ENCODE data around the gene WDR64. TPM values are rescaled to one million over a fixed set of nuclear protein-coding genes. Genes with fewer than 3 reads are reported as not detected.

WDR64 gene
- total RNA-seq, 1 donor from 2014 or later: not detected

DNA sequence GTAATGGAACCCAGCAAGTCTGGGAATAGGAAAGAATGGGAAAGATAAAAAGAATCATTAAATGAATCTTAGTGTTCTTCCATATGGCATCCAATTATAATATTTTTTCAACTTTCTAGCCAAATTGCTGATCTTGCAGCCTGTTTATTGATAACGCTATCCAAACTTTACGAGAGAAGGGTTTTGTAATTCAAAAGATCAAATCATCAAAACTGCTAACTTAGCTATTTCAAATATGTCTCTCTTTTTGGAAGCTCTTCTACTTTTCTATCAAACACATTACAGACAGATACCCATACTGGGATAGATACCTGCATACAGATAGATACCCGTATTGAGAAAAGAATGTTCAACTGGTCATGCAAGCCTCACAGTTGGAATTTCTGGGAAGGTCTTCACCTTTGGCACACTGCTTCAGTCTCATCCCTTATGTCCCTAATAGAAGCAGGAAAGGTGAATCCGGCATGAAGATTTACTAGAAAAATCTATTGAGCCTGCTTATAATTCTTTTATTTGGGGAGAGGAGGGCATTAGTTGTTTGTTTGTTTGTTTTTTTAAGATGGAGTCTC is 120.9 kb downstream of the WDR64 start:
- no peak overlapping the region for H3K27ac Mint-ChIP-seq (ENCODE audit: unreplicated experiment)
- DNase-seq (ENCODE audit: low read depth, low spot score): no peak
- TF ChIP-seq, protein P1, sequence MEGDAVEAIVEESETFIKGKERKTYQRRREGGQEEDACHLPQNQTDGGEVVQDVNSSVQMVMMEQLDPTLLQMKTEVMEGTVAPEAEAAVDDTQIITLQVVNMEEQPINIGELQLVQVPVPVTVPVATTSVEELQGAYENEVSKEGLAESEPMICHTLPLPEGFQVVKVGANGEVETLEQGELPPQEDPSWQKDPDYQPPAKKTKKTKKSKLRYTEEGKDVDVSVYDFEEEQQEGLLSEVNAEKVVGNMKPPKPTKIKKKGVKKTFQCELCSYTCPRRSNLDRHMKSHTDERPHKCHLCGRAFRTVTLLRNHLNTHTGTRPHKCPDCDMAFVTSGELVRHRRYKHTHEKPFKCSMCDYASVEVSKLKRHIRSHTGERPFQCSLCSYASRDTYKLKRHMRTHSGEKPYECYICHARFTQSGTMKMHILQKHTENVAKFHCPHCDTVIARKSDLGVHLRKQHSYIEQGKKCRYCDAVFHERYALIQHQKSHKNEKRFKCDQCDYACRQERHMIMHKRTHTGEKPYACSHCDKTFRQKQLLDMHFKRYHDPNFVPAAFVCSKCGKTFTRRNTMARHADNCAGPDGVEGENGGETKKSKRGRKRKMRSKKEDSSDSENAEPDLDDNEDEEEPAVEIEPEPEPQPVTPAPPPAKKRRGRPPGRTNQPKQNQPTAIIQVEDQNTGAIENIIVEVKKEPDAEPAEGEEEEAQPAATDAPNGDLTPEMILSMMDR (conservative IDR thresholded peaks at IDR 0.05): no peak
- no peaks in the 10 kb centered on the region for H3K36me3 Mint-ChIP-seq (ENCODE audit: low read depth)
- no peak overlapping the region for H3K4me3 Mint-ChIP-seq
- H3K4me1 Mint-ChIP-seq: peaks cover 15% of the 10 kb centered on the region
- H3K27me3 Mint-ChIP-seq (ENCODE audit: low read depth): no peaks in the 10 kb centered on the region
- H3K9me3 Mint-ChIP-seq: no peaks in the 10 kb centered on the region

DNA sequence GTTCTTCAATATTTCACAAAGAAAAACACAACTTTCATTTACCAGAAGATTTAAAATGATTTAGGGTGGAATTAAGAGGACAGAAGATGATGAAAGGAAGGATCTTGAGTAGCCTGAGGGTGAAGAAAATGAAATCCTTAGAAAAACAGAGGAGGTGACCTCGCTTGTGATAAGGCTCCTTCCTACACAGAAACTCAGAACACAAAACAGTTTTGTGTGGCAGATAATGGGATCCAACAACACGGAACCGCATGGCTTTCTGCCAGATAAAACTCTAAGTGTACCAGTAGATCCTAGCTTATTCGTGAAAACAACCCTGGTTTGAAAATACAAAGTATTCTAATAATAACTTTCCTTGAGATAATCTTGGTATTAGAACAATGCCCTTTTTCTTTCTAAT is 121.9 kb downstream of the WDR64 start:
- H3K27ac Mint-ChIP-seq (ENCODE audit: unreplicated experiment): no peak overlapping the region
- H3K36me3 Mint-ChIP-seq (ENCODE audit: low read depth): no peaks in the 10 kb centered on the region
- DNase-seq (ENCODE audit: low read depth, low spot score): no peak
- no peaks in the 10 kb centered on the region for H3K27me3 Mint-ChIP-seq (ENCODE audit: low read depth)
- TF ChIP-seq, protein P1 (conservative IDR thresholded peaks at IDR 0.05): no peak
- peaks cover 15% of the 10 kb centered on the region for H3K4me1 Mint-ChIP-seq
- no peak overlapping the region for H3K4me3 Mint-ChIP-seq
- H3K9me3 Mint-ChIP-seq: no peaks in the 10 kb centered on the region

DNA sequence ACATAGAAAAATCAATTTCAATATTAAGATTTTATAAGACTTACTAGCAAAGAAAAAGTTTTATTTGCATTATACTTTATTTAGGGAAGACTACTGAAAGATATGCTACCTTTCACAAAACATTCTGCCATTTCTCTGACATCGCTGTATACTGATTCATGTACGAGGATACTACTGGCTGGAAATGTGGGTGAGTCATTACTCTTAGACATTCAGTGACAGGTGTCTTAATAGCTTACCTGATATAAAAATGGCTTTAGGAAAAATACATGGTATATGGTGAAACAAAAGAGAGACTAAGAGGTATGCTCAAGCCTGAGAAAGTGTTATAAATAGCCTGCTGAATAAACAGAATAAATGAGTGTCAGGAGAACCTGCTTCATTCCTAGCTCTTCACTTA is 122.9 kb downstream of the WDR64 start:
- Mint-ChIP-seq H3K9me3 (no peaks in the 10 kb centered on the region), H3K27ac (ENCODE audit: unreplicated experiment) (no peak overlapping the region), H3K36me3 (ENCODE audit: low read depth) (no peaks in the 10 kb centered on the region), H3K4me1 (peaks cover 15% of the 10 kb centered on the region), H3K27me3 (ENCODE audit: low read depth) (no peaks in the 10 kb centered on the region), H3K4me3 (no peak overlapping the region)
- TF ChIP-seq, protein P1 (conservative IDR thresholded peaks at IDR 0.05): no peak
- DNase-seq (ENCODE audit: low read depth, low spot score): no peak

DNA sequence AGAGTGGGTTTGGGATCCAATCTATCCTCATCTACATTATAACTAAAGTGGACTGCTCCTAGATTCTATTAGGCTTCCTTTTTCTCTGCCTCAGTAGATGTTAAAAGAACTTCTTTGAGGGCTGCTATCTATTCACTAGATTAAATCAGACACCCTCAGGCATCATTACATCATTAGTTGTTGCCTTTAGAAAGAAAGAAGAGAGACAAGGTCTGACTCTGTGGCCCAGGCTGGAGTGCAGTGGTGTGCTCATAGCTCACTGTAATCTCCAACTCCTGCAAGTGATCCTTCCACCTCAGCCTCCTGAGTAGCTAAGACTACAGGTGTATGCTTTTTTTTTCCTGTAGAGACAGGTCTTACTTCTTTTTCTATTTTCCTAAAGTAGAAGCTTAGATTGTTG is 124.8 kb downstream of the WDR64 start:
- H3K27me3 Mint-ChIP-seq (ENCODE audit: low read depth): no peaks in the 10 kb centered on the region
- no peaks in the 10 kb centered on the region for H3K36me3 Mint-ChIP-seq (ENCODE audit: low read depth)
- no peaks in the 10 kb centered on the region for H3K9me3 Mint-ChIP-seq
- no peak overlapping the region for H3K4me3 Mint-ChIP-seq
- TF ChIP-seq, protein P1 (conservative IDR thresholded peaks at IDR 0.05): no peak
- H3K4me1 Mint-ChIP-seq: peaks cover 15% of the 10 kb centered on the region
- peak overlapping the region; percentile 54 for H3K27ac Mint-ChIP-seq (ENCODE audit: unreplicated experiment)
- no peak for DNase-seq (ENCODE audit: low read depth, low spot score)

DNA sequence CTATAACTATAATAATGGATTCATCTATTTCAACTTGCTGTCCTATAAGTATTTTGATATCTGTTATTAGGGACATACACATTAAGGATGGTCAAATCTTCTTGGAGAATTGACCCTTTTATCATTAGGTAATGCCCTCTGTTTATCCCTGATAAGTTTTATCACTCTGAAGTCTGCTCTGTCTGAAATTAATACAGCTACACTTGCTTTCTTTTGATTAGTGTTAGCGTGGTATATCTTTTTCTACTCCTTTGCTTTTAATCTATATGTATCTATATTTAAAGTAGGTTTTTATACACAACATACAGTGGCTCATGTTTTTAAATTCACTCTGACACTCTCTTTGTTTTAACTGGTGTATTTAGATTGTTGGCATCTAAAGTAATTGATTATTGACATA is 126.0 kb downstream of the WDR64 start:
- no peaks in the 10 kb centered on the region for H3K9me3 Mint-ChIP-seq
- H3K4me3 Mint-ChIP-seq: no peak overlapping the region
- H3K4me1 Mint-ChIP-seq: peaks cover 15% of the 10 kb centered on the region
- DNase-seq (ENCODE audit: low read depth, low spot score): no peak
- no peaks in the 10 kb centered on the region for H3K36me3 Mint-ChIP-seq (ENCODE audit: low read depth)
- no peak overlapping the region for H3K27ac Mint-ChIP-seq (ENCODE audit: unreplicated experiment)
- TF ChIP-seq, protein P1 (conservative IDR thresholded peaks at IDR 0.05): no peak
- H3K27me3 Mint-ChIP-seq (ENCODE audit: low read depth): no peaks in the 10 kb centered on the region

Data from neural crest cell (in vitro differentiated cells).